Kidney (tissue), 14 donors: Measurements from ENCODE around the gene PHACTR1. TPM values are rescaled to one million over a fixed set of nuclear protein-coding genes. Genes with fewer than 3 reads are reported as not detected.

Experiments used
- DNase-seq, 5 donors: peaks; one replicate each; pipeline ENCODE4 v3.0.0-alpha.2; 2013 to 2020
- FAIRE-seq: peaks from 2 replicates; lab custom pipeline; 2012; peaks lifted over from hg19 to GRCh38; lab: Jason Lieb, UNC
- H3K27ac ChIP-seq, 2 donors: one replicate each; pipeline ENCODE4 v1.7.0; 2013; ENCODE audit warnings: low read depth in 2 of 2, low read length in 2 of 2, inconsistent platforms in 1 of 2
- H3K27me3 ChIP-seq: one replicate; pipeline ENCODE4 v1.7.1; 2013; ENCODE audit warnings: low read length, inconsistent platforms; ENCODE audit not compliant: control insufficient read depth, insufficient read depth
- H3K36me3 ChIP-seq, 3 donors: one replicate each; pipeline versions ENCODE4 v1.7.0 to v1.7.1; 2013; ENCODE audit warnings: low read length in 3 of 3, control low read depth in 1 of 3, inconsistent platforms in 1 of 3; ENCODE audit not compliant: insufficient read depth in 3 of 3, control insufficient read depth in 2 of 3
- H3K4me1 ChIP-seq, 3 donors: one replicate each; pipeline versions ENCODE4 v1.7.0 to v1.7.1; 2013; ENCODE audit warnings: low read length in 3 of 3, inconsistent platforms in 1 of 3, low read depth in 1 of 3; ENCODE audit not compliant: control insufficient read depth in 2 of 3, insufficient read depth in 2 of 3
- H3K4me3 ChIP-seq, 3 donors: one replicate each; pipeline versions ENCODE4 v1.7.0 to v1.8.1; 2013; ENCODE audit warnings: low read length in 3 of 3, control low read depth in 1 of 3, inconsistent platforms in 1 of 3
- H3K9ac ChIP-seq, 3 donors: one replicate each; pipeline versions ENCODE4 v1.7.0 to v1.7.1; 2013; ENCODE audit warnings: low read length in 3 of 3, control low read depth in 1 of 3, inconsistent platforms in 1 of 3
- H3K9me3 ChIP-seq, 3 donors: one replicate each; pipeline versions ENCODE4 v1.7.0 to v1.7.1; 2013; ENCODE audit warnings: low read length in 3 of 3, control low read depth in 1 of 3, inconsistent platforms in 1 of 3; ENCODE audit not compliant: control insufficient read depth in 2 of 3, insufficient read depth in 1 of 3
- intact Hi-C: fragments of 100-400 bp; cut with DNase I; formaldehyde crosslinking; loops from one replicate; pipeline ENCODE4 v1.11.1; 2022
- polyA plus RNA-seq: library from polyadenylated mRNA; stranded (reverse); fragments of 350-450 nt; fragmentation: Illumina TruSeq; extraction: RNeasy Lipid Tissue Mini Kit (QIAGEN cat#74804); gene quantifications from one replicate; pipeline ENCODE4 v1.2.3, GENCODE V29; 2014; ENCODE audit warnings: low read depth, low replicate concordance; ENCODE audit not compliant: insufficient read depth
- total RNA-seq: library from RNA; stranded (reverse); fragmentation: NEBNext Ultra II Directional; extraction: Animal tissue kit (Norgen Biotek cat#: 25700); gene quantifications from one replicate; pipeline ENCODE4 v1.2.1, GENCODE V29; 2021
- TF ChIP-seq, protein P1 (sequence below): IDR thresholded peaks from 3 replicates; pipeline ENCODE4 v1.5.1; 2012; ENCODE audit warnings: mild to moderate bottlenecking, moderate library complexity, borderline replicate concordance; ENCODE audit not compliant: insufficient read depth; ENCODE audit errors: extremely low read depth
- donor health status: control.
- donor health status: control.
- donor health status: control.
- donor health status: control.
- donor health status: control.
- donor health status: DM: yes; HTN: yes; CAD: no.
- donor health status: Normal renal cell carcinoma (clear cell type).

Gene PHACTR1
- total and polyA plus RNA-seq, 2 donors from 2014 or later, result 3.3 to 33.6 TPM

- FAIRE-seq (no peak), DNase-seq (peak in 2 of 5 donors; percentile 31 to 54)
- H3K36me3 ChIP-seq, result no peaks in the 10 kb centered on the region
- no peaks in the 10 kb centered on the region for H3K27me3 ChIP-seq
- intact Hi-C loops, result no loop called here
- H3K9ac ChIP-seq, result no peak overlapping the region
- H3K27ac ChIP-seq, result no peak overlapping the region
- H3K4me1 ChIP-seq, result no peaks in the 10 kb centered on the region
- TF ChIP-seq, protein P1, sequence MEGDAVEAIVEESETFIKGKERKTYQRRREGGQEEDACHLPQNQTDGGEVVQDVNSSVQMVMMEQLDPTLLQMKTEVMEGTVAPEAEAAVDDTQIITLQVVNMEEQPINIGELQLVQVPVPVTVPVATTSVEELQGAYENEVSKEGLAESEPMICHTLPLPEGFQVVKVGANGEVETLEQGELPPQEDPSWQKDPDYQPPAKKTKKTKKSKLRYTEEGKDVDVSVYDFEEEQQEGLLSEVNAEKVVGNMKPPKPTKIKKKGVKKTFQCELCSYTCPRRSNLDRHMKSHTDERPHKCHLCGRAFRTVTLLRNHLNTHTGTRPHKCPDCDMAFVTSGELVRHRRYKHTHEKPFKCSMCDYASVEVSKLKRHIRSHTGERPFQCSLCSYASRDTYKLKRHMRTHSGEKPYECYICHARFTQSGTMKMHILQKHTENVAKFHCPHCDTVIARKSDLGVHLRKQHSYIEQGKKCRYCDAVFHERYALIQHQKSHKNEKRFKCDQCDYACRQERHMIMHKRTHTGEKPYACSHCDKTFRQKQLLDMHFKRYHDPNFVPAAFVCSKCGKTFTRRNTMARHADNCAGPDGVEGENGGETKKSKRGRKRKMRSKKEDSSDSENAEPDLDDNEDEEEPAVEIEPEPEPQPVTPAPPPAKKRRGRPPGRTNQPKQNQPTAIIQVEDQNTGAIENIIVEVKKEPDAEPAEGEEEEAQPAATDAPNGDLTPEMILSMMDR, result peak; percentile 42
- H3K4me3 ChIP-seq, result no peak overlapping the region
- H3K9me3 ChIP-seq, result no peaks in the 10 kb centered on the region
Measured at GRCh38 chr6:12844284-12845223, 128.0 kb downstream of the PHACTR1 start.

DNA sequence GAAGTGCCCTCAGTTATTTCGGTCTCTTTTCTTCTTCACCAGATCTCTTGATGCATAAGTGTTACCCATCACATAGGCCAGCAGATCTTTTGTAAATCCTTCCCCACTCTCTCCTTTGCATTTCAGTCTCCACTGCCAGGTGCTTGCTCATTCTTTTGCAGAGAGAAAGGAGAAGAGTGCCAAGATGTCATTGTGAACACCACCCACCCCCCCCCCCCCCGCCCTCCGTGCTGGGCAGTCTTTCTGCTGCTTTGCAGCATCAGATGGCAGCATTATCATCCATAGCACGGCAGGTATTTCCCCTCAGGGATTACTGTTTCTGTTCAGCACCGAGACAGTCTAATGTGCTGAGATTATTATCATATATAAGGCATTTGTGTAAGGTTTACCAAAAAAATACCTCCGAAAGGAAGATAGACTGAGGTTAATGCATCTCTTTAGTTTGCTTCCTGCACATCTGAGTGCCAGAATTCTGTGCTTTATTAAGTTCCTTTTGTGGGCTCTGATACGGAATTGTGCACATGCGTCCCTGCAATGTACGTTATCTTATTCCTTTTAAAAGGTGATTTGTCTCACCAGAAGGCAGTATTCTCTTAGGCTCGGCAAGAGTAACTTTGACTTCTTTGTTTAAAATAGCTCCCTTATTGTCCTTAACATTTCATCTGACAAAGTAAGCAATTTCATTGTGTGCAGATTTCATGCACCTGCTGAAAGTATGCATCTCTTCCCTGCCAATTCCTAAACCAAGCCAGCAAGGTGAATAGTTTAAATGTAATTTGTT lies 128.8 kb downstream of the PHACTR1 start:
- TF ChIP-seq, protein P1, result no peak
- Histone ChIP-seq H3K27ac (no peak overlapping the region), H3K9me3 (no peaks in the 10 kb centered on the region), H3K36me3 (no peaks in the 10 kb centered on the region), H3K9ac (no peak overlapping the region), H3K4me3 (no peak overlapping the region), H3K27me3 (no peaks in the 10 kb centered on the region), H3K4me1 (no peaks in the 10 kb centered on the region)
- intact Hi-C loops, result no loop called here
- DNase-seq, result no peak
- FAIRE-seq, result no peak

GRCh38 chr6:12848964-12849808 lies 132.6 kb downstream of the PHACTR1 start:
- H3K9me3 ChIP-seq, result no peaks in the 10 kb centered on the region
- intact Hi-C loops, result no loop called here

More at GRCh38 chr6:12848964-12849808, 132.6 kb downstream of the PHACTR1 start:
- TF ChIP-seq, protein P1, result no peak
- Histone ChIP-seq H3K36me3 (no peaks in the 10 kb centered on the region), H3K27me3 (no peaks in the 10 kb centered on the region), H3K4me1 (no peaks in the 10 kb centered on the region), H3K4me3 (no peak overlapping the region), H3K27ac (no peak overlapping the region), H3K9ac (no peak overlapping the region)
- no peak for FAIRE-seq
- DNase-seq, result no peak
